Astrocyte (in vitro differentiated cells and primary cell): ENCODE data around the gene C1orf87.

Experiments
- EZH2 ChIP-seq: IDR thresholded peaks from 2 replicates; pipeline ENCODE4 v1.6.1; 2012; ENCODE audit warnings: mild to moderate bottlenecking, low read length, inconsistent platforms; ENCODE audit not compliant: insufficient read depth
- TF ChIP-seq, protein P1 (sequence below): IDR thresholded peaks from 2 replicates; pipeline ENCODE4 v1.5.1; 2011; ENCODE audit warnings: low read depth, mild to moderate bottlenecking, inconsistent platforms, low read length, moderate library complexity; ENCODE audit not compliant: insufficient read depth

DNA sequence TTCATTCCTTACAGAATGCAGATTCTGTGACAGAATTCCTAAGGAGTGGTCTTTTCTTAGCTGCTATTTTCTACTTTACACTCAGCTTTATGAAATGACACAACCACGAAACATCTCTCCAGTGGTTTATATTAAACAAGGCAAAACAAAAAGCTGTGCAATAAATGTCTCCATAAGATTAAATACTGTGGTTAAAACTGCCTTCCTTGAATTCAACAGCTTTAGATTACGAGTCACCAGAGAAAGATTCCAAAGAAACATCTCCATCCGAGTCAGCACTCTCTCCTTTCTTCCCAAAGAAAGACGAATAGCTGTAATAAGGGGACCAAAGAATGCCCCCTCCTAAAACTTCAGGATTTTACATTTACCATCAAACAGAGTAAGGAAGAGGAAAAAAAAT lies 4.6 kb upstream of the C1orf87 start:
- TF ChIP-seq, protein P1, sequence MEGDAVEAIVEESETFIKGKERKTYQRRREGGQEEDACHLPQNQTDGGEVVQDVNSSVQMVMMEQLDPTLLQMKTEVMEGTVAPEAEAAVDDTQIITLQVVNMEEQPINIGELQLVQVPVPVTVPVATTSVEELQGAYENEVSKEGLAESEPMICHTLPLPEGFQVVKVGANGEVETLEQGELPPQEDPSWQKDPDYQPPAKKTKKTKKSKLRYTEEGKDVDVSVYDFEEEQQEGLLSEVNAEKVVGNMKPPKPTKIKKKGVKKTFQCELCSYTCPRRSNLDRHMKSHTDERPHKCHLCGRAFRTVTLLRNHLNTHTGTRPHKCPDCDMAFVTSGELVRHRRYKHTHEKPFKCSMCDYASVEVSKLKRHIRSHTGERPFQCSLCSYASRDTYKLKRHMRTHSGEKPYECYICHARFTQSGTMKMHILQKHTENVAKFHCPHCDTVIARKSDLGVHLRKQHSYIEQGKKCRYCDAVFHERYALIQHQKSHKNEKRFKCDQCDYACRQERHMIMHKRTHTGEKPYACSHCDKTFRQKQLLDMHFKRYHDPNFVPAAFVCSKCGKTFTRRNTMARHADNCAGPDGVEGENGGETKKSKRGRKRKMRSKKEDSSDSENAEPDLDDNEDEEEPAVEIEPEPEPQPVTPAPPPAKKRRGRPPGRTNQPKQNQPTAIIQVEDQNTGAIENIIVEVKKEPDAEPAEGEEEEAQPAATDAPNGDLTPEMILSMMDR, result no peak
- TF ChIP-seq EZH2, result no peak
